Endothelial cell of umbilical vein (primary cell): ENCODE data around the gene SPDYC.

Experiments
- CTCF ChIP-seq, 2 donors: IDR thresholded peaks; 1 replicate in 1 of 2; 2 replicates in 1 of 2; pipeline ENCODE4 v1.5.1; 2011; ENCODE audit warnings: low read length in 2 of 2, mild to moderate bottlenecking in 2 of 2, moderate library complexity in 2 of 2, control low read depth in 1 of 2, inconsistent platforms in 1 of 2, low read depth in 1 of 2; ENCODE audit not compliant: insufficient read depth in 1 of 2; ENCODE audit errors: extremely low read depth in 1 of 2
- FOS ChIP-seq: IDR thresholded peaks from 2 replicates; pipeline ENCODE4 v1.6.1; 2011; ENCODE audit warnings: mild to moderate bottlenecking, low read length, moderate library complexity, borderline replicate concordance; ENCODE audit not compliant: insufficient read depth
- JUN ChIP-seq: IDR thresholded peaks from 2 replicates; pipeline ENCODE4 v1.6.1; 2011; ENCODE audit warnings: borderline replicate concordance, low read depth; ENCODE audit not compliant: insufficient read length, insufficient read depth
- POLR2A ChIP-seq: IDR thresholded peaks from 2 replicates; pipeline ENCODE4 v1.6.1; 2012; ENCODE audit warnings: low read depth, mild to moderate bottlenecking, control low read depth, low read length
- POLR2AphosphoS5 ChIP-seq: IDR thresholded peaks from 2 replicates; pipeline ENCODE4 v1.6.1; 2012; ENCODE audit warnings: low read depth, mild to moderate bottlenecking, control low read depth, low read length, moderate library complexity; ENCODE audit not compliant: insufficient read depth
- TF ChIP-seq, protein P1 (sequence below): IDR thresholded peaks from 2 replicates; pipeline ENCODE4 v1.6.1; 2011; ENCODE audit not compliant: insufficient read depth, insufficient read length

GRCh38 chr11:65186701-65187100 lies 16.7 kb downstream of the SPDYC start:
- TF ChIP-seq POLR2A (no peak), CTCF (IDR thresholded peaks at IDR 0.05; ENCODE audit: extremely low read depth in 1 of 2, insufficient read depth in 1 of 2, low read depth in 1 of 2, low read length in 2 of 2) (no peak), JUN (no peak), FOS (no peak), POLR2AphosphoS5 (no peak)
- TF ChIP-seq, protein P1, sequence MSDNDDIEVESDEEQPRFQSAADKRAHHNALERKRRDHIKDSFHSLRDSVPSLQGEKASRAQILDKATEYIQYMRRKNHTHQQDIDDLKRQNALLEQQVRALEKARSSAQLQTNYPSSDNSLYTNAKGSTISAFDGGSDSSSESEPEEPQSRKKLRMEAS: no peak
